ENCODE measurements around the gene PCLO.

The PCLO gene

DNA sequence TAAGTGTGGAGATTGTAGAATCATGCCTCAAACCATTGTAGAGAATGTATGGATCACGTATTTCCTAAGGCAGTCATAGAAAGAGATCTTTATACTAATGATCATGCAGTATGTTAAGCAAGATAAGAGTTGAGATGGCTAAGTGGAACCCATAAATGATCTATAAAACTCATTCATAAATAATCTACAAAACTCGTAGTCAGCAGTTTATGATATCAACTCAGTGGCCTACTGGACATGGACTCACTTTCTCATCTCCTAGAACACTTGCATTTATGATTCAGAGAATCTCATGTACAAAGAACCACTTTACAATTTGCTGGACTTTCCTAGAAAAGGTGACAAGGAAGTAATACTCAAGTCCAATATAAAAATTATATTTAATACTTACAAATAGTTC is 339.6 kb downstream of the PCLO start:
- no peak overlapping the region for H3K27ac ChIP-seq
- TF ChIP-seq ZFX (IDR thresholded peaks at IDR 0.05; ENCODE audit: borderline replicate concordance) = no peak
- TF ChIP-seq, protein P1, sequence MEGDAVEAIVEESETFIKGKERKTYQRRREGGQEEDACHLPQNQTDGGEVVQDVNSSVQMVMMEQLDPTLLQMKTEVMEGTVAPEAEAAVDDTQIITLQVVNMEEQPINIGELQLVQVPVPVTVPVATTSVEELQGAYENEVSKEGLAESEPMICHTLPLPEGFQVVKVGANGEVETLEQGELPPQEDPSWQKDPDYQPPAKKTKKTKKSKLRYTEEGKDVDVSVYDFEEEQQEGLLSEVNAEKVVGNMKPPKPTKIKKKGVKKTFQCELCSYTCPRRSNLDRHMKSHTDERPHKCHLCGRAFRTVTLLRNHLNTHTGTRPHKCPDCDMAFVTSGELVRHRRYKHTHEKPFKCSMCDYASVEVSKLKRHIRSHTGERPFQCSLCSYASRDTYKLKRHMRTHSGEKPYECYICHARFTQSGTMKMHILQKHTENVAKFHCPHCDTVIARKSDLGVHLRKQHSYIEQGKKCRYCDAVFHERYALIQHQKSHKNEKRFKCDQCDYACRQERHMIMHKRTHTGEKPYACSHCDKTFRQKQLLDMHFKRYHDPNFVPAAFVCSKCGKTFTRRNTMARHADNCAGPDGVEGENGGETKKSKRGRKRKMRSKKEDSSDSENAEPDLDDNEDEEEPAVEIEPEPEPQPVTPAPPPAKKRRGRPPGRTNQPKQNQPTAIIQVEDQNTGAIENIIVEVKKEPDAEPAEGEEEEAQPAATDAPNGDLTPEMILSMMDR (IDR thresholded peaks at IDR 0.05) = no peak

DNA sequence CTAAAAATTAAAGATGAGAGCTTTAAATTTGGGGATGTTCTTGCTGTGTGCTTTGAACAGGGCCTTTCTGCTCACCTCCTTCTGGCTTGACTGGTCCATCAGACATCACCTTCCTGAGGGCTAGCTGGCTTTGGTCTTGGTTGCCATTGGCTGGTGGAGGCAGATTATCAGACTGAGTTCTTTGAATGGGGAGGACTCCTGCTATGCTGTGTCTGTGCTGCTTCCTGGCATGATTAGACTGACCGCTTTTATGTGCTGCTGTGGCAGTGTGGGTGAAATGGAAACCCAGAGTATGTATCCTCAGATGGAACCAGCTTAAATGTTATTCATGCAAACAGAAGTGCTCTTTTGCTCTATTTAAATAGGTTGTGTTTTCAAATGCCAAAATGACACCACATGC is 341.6 kb downstream of the PCLO start:
- H3K27ac ChIP-seq = no peak overlapping the region
- no peak for TF ChIP-seq ZFX (IDR thresholded peaks at IDR 0.05; ENCODE audit: borderline replicate concordance)
- TF ChIP-seq, protein P1 (IDR thresholded peaks at IDR 0.05) = no peak

DNA sequence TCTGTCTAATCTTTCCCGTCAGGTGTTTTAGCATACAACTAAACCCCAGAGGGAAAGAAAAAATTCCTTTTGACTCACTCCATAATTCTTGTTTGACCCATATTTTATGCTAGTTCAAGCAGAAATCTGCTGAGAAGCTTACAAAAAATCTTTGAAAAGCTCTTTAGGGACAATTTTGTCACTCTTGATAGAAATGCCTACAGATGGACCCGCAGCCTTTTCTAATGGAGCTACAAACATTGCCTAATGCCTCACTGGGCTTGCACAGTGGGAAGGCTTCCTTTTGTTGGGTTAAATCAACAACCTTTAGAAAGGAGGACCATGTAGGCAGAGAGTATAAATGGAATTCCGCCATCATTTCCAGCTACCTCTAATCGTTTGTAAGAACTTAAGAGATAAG is 344.5 kb downstream of the PCLO start:
- H3K27ac ChIP-seq = no peak overlapping the region
- TF ChIP-seq ZFX (IDR thresholded peaks at IDR 0.05; ENCODE audit: borderline replicate concordance) = no peak
- TF ChIP-seq, protein P1 (IDR thresholded peaks at IDR 0.05) = no peak

DNA sequence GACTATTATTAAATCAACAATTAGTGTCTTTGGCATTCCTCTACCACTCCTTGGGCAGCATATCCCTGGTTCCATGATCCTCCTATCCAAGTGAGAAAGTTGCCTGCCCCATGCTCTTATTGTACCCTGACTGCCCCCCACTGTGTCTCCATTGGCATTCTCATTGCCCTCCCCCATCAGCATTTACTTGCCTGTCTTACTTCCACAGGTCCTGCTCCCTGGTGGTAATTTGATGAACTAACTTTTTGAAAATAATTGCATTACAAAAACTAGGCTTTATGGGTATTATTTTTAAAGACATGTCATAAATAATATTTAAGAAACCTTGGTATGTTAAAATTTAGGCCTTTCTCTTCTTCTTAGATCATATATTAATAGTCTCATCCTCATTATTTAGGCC is 346.4 kb downstream of the PCLO start:
- H3K27ac ChIP-seq = no peak overlapping the region
- no peak for TF ChIP-seq ZFX (IDR thresholded peaks at IDR 0.05; ENCODE audit: borderline replicate concordance)
- TF ChIP-seq, protein P1 (IDR thresholded peaks at IDR 0.05) = peak; percentile 38; the same call in 1 of the 2 replicates

DNA sequence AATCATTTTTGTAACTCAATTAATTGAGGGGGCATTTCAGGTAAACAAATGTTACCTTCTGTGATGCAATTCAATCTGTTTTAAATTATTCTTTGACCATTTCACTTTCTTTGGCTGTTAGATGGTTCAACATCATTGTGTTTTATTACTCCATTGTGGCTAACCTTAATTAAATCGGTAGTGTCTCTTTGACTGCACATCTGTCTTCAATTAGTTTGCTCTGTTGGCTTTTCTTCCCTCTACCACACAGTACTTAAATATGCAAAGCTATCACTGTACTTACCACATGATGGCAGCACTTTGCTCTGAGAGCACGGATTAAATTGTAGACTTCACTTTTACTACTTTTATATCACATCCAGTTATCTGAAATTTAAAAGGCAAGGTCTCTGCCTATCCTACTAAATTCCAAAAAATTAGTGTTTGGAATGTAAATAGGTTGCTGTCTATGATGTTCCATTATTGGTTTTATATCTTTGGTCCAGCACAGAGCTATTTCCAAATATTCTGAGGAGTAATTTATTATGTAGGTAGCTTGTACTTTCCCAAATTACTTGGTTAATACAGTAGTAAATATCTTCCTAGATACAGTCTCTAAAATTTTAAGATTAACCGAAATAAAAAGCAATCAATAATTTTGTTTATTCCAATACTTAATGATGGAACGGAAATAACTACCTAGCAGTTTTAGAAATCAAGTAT is 352.0 kb downstream of the PCLO start:
- H3K27ac ChIP-seq = no peak overlapping the region
- no peak for TF ChIP-seq ZFX (IDR thresholded peaks at IDR 0.05; ENCODE audit: borderline replicate concordance)
- TF ChIP-seq, protein P1 (IDR thresholded peaks at IDR 0.05) = peak; percentile 96

DNA sequence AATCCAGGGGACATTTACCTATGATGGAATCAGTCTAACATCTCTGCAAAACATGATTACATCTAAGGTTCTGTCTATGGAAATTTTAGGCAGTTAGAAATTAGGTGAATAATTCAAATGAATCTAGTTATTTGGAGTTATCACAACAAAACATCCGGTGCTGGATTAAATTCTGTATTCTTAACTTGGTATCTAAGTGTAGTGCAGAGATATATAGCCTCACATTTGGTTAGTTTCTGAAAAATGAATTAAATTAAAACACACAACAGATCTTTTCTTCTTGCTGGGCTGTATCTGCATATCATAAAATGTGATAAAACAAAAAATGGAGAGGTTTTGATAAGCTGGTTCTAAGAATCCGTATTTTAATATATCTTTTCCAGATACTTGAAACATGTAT is 354.1 kb downstream of the PCLO start:
- H3K27ac ChIP-seq = no peak overlapping the region
- TF ChIP-seq, protein P1 (IDR thresholded peaks at IDR 0.05) = no peak
- TF ChIP-seq ZFX (IDR thresholded peaks at IDR 0.05; ENCODE audit: borderline replicate concordance) = no peak

DNA sequence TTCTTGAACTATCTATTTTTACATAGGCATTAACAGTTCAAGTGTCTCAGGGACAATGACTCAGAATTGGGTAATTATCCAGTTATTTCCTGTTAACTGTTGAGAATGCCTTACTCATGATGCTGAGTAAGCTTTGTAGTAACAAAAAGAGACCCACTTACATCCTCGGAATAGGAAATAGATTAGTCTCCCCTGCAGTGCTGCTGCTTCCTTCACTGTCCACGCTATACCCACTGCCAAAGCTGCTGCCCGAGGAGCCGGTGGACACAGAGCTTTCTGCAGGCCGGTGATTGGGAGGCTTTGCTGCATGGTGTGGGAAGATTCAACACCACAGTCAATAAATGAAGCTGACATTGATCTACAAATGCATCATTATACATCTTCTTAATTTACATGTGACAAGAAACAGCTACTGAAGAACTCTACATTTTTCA is 357.1 kb downstream of the PCLO start:
- TF ChIP-seq ZFX (IDR thresholded peaks at IDR 0.05; ENCODE audit: borderline replicate concordance) = no peak
- TF ChIP-seq, protein P1 (IDR thresholded peaks at IDR 0.05) = no peak

More for the DNA sequence above, 357.1 kb downstream of the PCLO start:
- H3K27ac ChIP-seq = no peak overlapping the region
